ENCODE data around the gene UGT2B7.
"Not testable (repeated sequence)": the region's sequence is repeated elsewhere in the genome, so short reads cannot be mapped to it uniquely, and the experiment has no call there.

UGT2B7 gene

GRCh38 chr4:69078852-69079251, 17.4 kb upstream of the UGT2B7 start:
- in situ Hi-C loops (cut with MboI; ENCODE audit: low sequenced_read_pairs): no loop called here

GRCh38 chr4:69088473-69088872, 7.8 kb upstream of the UGT2B7 start:
- in situ Hi-C loops (cut with MboI; ENCODE audit: low sequenced_read_pairs): no loop called here

- in situ Hi-C loops (cut with MboI; ENCODE audit: low sequenced_read_pairs): no loop called here
Observed at GRCh38 chr4:69089388-69089787, 6.9 kb upstream of the UGT2B7 start.

GRCh38 chr4:69092190-69092589, 4.1 kb upstream of the UGT2B7 start:
- in situ Hi-C loops (cut with MboI; ENCODE audit: low sequenced_read_pairs): no loop called here

- in situ Hi-C loops (cut with MboI; ENCODE audit: low sequenced_read_pairs): no loop called here
Observed at GRCh38 chr4:69092980-69093568, 3.2 kb upstream of the UGT2B7 start.

GRCh38 chr4:69093681-69094080, 2.6 kb upstream of the UGT2B7 start:
- in situ Hi-C loops (cut with MboI; ENCODE audit: low sequenced_read_pairs): no loop called here

- in situ Hi-C loops (cut with MboI; ENCODE audit: low sequenced_read_pairs): no loop called here
Observed at GRCh38 chr4:69095301-69095731, 958 bp upstream of the UGT2B7 start.

GRCh38 chr4:69096810-69097209, 536 bp downstream of the UGT2B7 start:
- in situ Hi-C loops (cut with MboI; ENCODE audit: low sequenced_read_pairs): no loop called here

GRCh38 chr4:69098470-69098869, 2.2 kb downstream of the UGT2B7 start:
- in situ Hi-C loops (cut with MboI; ENCODE audit: low sequenced_read_pairs): no loop called here

- in situ Hi-C loops (cut with MboI; ENCODE audit: low sequenced_read_pairs): no loop called here
Observed at GRCh38 chr4:69099910-69100309, 3.6 kb downstream of the UGT2B7 start.

- in situ Hi-C loops (cut with MboI; ENCODE audit: low sequenced_read_pairs): not testable (repeated sequence)
Observed at GRCh38 chr4:69102668-69103067, 6.4 kb downstream of the UGT2B7 start.

- in situ Hi-C loops (cut with MboI; ENCODE audit: low sequenced_read_pairs): no loop called here
Observed at GRCh38 chr4:69104719-69105275, 8.5 kb downstream of the UGT2B7 start.

GRCh38 chr4:69115151-69115850, 19.0 kb downstream of the UGT2B7 start:
- in situ Hi-C loops (cut with MboI; ENCODE audit: low sequenced_read_pairs): not testable (repeated sequence)

- in situ Hi-C loops (cut with MboI; ENCODE audit: low sequenced_read_pairs): no loop called here
Observed at GRCh38 chr4:69115851-69116213, 19.6 kb downstream of the UGT2B7 start.

GRCh38 chr4:69116645-69117321, 20.5 kb downstream of the UGT2B7 start:
- in situ Hi-C loops (cut with MboI; ENCODE audit: low sequenced_read_pairs): no loop called here

- in situ Hi-C loops (cut with MboI; ENCODE audit: low sequenced_read_pairs): no loop called here
Observed at GRCh38 chr4:69120870-69121269, 24.6 kb downstream of the UGT2B7 start.

GRCh38 chr4:69122476-69122875, 26.2 kb downstream of the UGT2B7 start:
- in situ Hi-C loops (cut with MboI; ENCODE audit: low sequenced_read_pairs): no loop called here

- in situ Hi-C loops (cut with MboI; ENCODE audit: low sequenced_read_pairs): no loop called here
Observed at GRCh38 chr4:69124941-69125340, 28.7 kb downstream of the UGT2B7 start.

GRCh38 chr4:69126024-69126423, 29.8 kb downstream of the UGT2B7 start:
- in situ Hi-C loops (cut with MboI; ENCODE audit: low sequenced_read_pairs): no loop called here

GRCh38 chr4:69133993-69134392, 37.7 kb downstream of the UGT2B7 start:
- in situ Hi-C loops (cut with MboI; ENCODE audit: low sequenced_read_pairs): no loop called here

GRCh38 chr4:69134471-69134870, 38.2 kb downstream of the UGT2B7 start:
- in situ Hi-C loops (cut with MboI; ENCODE audit: low sequenced_read_pairs): no loop called here

- in situ Hi-C loops (cut with MboI; ENCODE audit: low sequenced_read_pairs): no loop called here
Observed at GRCh38 chr4:69141320-69141719, 45.0 kb downstream of the UGT2B7 start.

All from hTERT RPE-1 (cell line).